Cardiac fibroblast (primary cell): ENCODE measurements around the gene TTC12.

Experiments
- DNase-seq, 2 donors: peaks; one replicate each; pipeline versions ENCODE4 v3.0.0 to v3.0.0-alpha.2; 2010; ENCODE audit warnings: low read depth in 2 of 2
- H3K4me3 ChIP-seq, 2 donors: replicated peaks in 1 of 2; 1 replicate in 1 of 2; 2 replicates in 1 of 2; pipeline ENCODE4 v1.5.1; 2011; ENCODE audit warnings: low read depth in 2 of 2, low read length in 2 of 2, mild to moderate bottlenecking in 2 of 2, moderate library complexity in 1 of 2
- TF ChIP-seq, protein P1 (sequence below): IDR thresholded peaks from one replicate; pipeline ENCODE4 v1.5.1; 2011; ENCODE audit warnings: low read depth, mild to moderate bottlenecking, low read length, inconsistent platforms

The TTC12 gene

GRCh38 chr11:113311536-113311935 lies 2.8 kb upstream of the TTC12 start:
- TF ChIP-seq, protein P1, sequence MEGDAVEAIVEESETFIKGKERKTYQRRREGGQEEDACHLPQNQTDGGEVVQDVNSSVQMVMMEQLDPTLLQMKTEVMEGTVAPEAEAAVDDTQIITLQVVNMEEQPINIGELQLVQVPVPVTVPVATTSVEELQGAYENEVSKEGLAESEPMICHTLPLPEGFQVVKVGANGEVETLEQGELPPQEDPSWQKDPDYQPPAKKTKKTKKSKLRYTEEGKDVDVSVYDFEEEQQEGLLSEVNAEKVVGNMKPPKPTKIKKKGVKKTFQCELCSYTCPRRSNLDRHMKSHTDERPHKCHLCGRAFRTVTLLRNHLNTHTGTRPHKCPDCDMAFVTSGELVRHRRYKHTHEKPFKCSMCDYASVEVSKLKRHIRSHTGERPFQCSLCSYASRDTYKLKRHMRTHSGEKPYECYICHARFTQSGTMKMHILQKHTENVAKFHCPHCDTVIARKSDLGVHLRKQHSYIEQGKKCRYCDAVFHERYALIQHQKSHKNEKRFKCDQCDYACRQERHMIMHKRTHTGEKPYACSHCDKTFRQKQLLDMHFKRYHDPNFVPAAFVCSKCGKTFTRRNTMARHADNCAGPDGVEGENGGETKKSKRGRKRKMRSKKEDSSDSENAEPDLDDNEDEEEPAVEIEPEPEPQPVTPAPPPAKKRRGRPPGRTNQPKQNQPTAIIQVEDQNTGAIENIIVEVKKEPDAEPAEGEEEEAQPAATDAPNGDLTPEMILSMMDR: no peak
- no peak overlapping the region for H3K4me3 ChIP-seq
- peak in 1 of 2 donors; percentile 16 for DNase-seq

DNA sequence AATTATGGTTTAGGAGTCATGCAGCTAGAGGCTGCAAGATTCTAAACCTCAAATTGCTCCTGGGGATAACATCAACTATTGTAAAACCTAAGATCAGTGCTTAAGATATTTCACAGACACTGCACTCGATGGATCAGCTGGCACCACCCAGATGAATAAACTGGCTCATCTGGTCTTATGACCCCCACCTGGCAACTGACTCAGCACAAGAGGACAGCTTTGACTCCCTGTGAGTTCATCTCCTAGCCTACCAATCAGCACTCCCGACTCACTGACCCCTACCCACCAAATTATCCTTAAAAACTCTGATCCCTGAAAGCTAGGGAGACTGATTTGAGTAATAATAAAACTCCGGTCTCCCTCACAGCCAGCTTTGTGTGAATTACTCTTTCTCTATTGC lies 782 bp upstream of the TTC12 start:
- TF ChIP-seq, protein P1: no peak
- no peak for DNase-seq
- H3K4me3 ChIP-seq: no peak overlapping the region

DNA sequence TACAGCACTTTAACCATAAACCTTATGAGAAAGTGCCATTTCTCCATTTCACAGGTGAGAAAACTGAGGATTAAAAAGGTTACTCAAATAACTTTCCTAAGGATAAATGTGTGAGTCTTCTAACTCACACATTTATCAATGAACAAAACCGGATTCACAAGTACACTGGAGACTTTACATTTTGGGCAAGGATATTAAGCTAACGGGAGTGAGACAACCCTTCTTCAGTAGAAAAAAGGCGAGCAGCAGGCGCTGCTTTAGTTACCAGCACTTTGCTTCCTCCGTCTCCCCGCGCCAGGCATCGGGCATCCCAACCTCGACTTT lies 356 bp upstream of the TTC12 start:
- TF ChIP-seq, protein P1: no peak
- H3K4me3 ChIP-seq: peak overlapping the region; percentile 27 to 84
- DNase-seq: no peak

DNA sequence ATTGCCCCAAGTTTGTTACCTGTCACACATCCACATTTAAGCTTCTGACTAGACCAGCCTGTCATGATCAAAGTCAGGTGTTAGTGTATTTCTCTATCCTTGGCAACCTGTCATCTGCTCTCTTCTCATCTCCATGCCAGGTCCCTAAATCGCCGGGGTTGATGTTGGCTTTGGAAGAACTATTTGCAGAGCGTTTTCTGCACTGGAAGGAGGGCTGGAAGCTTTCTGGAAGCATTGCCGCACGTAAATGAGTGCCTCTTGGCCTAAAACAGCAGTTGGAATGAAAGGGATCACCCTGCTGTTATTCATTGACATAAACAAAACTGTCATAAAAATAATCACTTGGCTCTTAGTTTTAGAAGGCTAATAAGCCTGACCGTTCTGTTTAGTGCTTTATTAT lies 1.4 kb downstream of the TTC12 start:
- H3K4me3 ChIP-seq: no peak overlapping the region
- DNase-seq: no peak

GRCh38 chr11:113316256-113316655 lies 1.9 kb downstream of the TTC12 start:
- no peak for DNase-seq
- H3K4me3 ChIP-seq: no peak overlapping the region
- TF ChIP-seq, protein P1: no peak

More for the DNA sequence above, 1.4 kb downstream of the TTC12 start:
- TF ChIP-seq, protein P1: no peak

DNA sequence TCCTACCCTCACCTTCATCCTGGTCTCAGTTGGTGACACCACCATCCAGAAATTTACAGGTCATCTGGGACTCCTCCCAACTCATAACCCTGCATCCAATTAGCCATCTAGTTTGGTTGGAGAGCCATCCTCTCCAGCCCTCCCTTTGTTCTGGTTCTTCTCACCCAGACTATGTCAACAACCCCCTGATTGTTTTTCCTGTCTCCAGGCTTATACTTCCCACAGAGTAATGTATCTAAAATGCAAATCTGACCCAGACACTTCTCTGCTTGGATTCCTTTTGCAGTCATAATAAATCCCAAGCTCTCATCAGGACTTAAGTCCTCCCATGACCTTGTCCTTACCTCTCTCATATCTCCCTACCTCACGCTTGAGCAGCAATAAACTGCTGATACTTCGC lies 3.0 kb downstream of the TTC12 start:
- TF ChIP-seq, protein P1: no peak
- H3K4me3 ChIP-seq: no peak overlapping the region
- no peak for DNase-seq

DNA sequence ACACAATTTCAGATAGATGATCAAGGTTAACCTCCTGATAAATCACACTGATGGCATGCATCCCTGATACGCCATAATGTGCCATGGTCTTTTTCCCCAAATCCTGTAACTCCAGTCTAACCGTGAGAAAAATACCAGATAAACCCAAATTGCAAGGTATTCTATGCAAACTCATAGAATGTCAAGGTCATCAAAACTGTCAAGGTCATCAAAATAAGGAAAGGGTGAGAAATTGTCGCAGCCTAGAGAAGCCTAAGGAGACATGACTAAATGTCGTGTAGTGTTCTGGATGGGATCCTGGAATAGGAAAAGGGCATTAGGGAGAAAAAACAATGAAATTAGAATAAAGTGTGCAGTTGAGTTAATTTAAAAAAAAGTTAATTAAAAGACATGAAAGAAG lies 4.7 kb downstream of the TTC12 start:
- no peak overlapping the region for H3K4me3 ChIP-seq
- no peak for DNase-seq
- TF ChIP-seq, protein P1: no peak
